ENCODE data around the gene DDAH1.

Gene DDAH1

DNA sequence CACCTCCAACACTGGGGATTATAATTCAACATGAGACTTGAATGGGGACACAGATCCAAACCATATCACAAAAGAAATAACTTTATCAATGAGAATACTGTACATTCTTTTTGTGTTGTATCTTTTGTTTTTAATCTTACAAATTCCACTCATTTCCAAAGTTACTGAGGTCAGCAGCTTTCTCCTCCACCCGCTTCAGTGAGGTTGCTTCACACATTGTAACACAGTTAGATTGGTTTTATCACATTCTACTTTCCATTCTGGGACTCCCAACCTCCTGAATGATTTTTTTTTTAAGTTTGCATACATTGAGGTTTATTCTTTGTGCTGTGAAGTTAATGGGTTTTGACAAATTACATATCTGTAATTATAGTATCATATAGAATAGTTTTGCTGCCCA lies 43.8 kb downstream of the DDAH1 start:
- no peak for TF ChIP-seq EZH2phosphoT487 (IDR thresholded peaks at IDR 0.05; ENCODE audit: borderline replicate concordance)
- TF ChIP-seq, protein P1, sequence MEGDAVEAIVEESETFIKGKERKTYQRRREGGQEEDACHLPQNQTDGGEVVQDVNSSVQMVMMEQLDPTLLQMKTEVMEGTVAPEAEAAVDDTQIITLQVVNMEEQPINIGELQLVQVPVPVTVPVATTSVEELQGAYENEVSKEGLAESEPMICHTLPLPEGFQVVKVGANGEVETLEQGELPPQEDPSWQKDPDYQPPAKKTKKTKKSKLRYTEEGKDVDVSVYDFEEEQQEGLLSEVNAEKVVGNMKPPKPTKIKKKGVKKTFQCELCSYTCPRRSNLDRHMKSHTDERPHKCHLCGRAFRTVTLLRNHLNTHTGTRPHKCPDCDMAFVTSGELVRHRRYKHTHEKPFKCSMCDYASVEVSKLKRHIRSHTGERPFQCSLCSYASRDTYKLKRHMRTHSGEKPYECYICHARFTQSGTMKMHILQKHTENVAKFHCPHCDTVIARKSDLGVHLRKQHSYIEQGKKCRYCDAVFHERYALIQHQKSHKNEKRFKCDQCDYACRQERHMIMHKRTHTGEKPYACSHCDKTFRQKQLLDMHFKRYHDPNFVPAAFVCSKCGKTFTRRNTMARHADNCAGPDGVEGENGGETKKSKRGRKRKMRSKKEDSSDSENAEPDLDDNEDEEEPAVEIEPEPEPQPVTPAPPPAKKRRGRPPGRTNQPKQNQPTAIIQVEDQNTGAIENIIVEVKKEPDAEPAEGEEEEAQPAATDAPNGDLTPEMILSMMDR (conservative IDR thresholded peaks at IDR 0.05; ENCODE audit: low read length): no peak
- Histone ChIP-seq H3K9me3 (ENCODE audit: insufficient read depth, low read depth, low read length) (no peaks in the 10 kb centered on the region), H3K4me3 (ENCODE audit: low read length, poor library complexity, severe bottlenecking) (no peak overlapping the region), H3K4me2 (ENCODE audit: low read depth, low read length, poor library complexity, severe bottlenecking) (no peak overlapping the region), H3F3A (ENCODE audit: low read depth) (no peaks in the 10 kb centered on the region), H3K27me3 (ENCODE audit: insufficient read depth, low read length, poor library complexity, severe bottlenecking) (no peaks in the 10 kb centered on the region), H2AFZ (ENCODE audit: low read length) (no peak overlapping the region), H3K4me1 (ENCODE audit: insufficient read depth, low read length, poor library complexity, severe bottlenecking) (no peaks in the 10 kb centered on the region), H4K20me1 (ENCODE audit: insufficient read depth, low read length, poor library complexity, severe bottlenecking) (no peaks in the 10 kb centered on the region), H3K36me3 (ENCODE audit: insufficient read depth, low read length) (no peaks in the 10 kb centered on the region), H3K9ac (ENCODE audit: low read depth, low read length, poor library complexity, severe bottlenecking) (no peak overlapping the region), H3K79me2 (ENCODE audit: insufficient read depth, low read length) (no peaks in the 10 kb centered on the region), H3K9me2 (replicated peaks; ENCODE audit: low read depth, low read length) (no peaks in the 10 kb centered on the region)

DNA sequence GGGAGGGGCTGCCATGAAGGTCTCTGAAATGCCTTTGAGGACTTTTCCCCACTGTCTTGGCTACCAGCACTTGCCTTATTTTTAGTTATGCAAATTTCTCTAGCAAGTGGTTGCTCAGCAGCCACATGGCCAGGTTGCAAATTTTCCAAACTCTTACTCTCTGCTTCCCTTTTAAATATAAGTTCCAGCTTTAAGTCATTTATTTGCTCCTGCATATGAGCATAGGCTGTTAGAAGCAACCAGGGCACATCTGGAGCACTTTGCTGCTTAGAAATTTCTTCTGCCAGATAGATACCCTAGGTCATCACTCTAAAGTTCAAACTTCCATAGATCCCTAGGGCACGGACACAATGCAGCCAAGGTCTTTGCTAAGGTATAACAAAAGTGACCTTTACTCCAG lies 44.8 kb downstream of the DDAH1 start:
- Histone ChIP-seq H3F3A (ENCODE audit: low read depth) (no peaks in the 10 kb centered on the region), H3K4me1 (ENCODE audit: insufficient read depth, low read length, poor library complexity, severe bottlenecking) (no peaks in the 10 kb centered on the region), H3K4me3 (ENCODE audit: low read length, poor library complexity, severe bottlenecking) (no peak overlapping the region), H3K9me3 (ENCODE audit: insufficient read depth, low read depth, low read length) (no peaks in the 10 kb centered on the region), H4K20me1 (ENCODE audit: insufficient read depth, low read length, poor library complexity, severe bottlenecking) (no peaks in the 10 kb centered on the region), H3K36me3 (ENCODE audit: insufficient read depth, low read length) (no peaks in the 10 kb centered on the region), H3K4me2 (ENCODE audit: low read depth, low read length, poor library complexity, severe bottlenecking) (no peak overlapping the region), H3K9me2 (replicated peaks; ENCODE audit: low read depth, low read length) (no peaks in the 10 kb centered on the region), H3K9ac (ENCODE audit: low read depth, low read length, poor library complexity, severe bottlenecking) (no peak overlapping the region), H3K27me3 (ENCODE audit: insufficient read depth, low read length, poor library complexity, severe bottlenecking) (no peaks in the 10 kb centered on the region), H2AFZ (ENCODE audit: low read length) (no peak overlapping the region), H3K79me2 (ENCODE audit: insufficient read depth, low read length) (no peaks in the 10 kb centered on the region)
- TF ChIP-seq, protein P1 (conservative IDR thresholded peaks at IDR 0.05; ENCODE audit: low read length): no peak
- TF ChIP-seq EZH2phosphoT487 (IDR thresholded peaks at IDR 0.05; ENCODE audit: borderline replicate concordance): no peak

DNA sequence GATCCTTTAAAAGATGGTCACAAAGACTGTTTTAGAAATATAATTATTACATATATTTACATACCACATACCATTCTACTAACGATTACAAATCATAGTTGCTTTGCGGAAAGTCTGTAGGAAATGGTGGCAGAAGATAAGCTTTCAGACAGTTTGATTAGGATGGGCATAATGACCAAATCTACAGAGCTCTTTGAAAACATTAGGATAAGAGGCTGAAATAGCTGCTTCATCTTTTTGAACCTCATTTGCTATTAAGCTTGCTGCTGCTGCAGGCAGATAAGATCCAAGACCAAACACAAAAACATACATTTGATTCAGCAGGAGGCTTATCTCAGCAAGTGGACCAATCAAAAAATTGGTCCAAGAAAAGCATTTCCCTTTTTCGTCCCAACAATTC lies 47.1 kb downstream of the DDAH1 start:
- Histone ChIP-seq H3K4me3 (ENCODE audit: low read length, poor library complexity, severe bottlenecking) (no peak overlapping the region), H3K27me3 (ENCODE audit: insufficient read depth, low read length, poor library complexity, severe bottlenecking) (no peaks in the 10 kb centered on the region), H3K9me3 (ENCODE audit: insufficient read depth, low read depth, low read length) (no peaks in the 10 kb centered on the region), H3K4me1 (ENCODE audit: insufficient read depth, low read length, poor library complexity, severe bottlenecking) (no peaks in the 10 kb centered on the region), H3K36me3 (ENCODE audit: insufficient read depth, low read length) (no peaks in the 10 kb centered on the region), H4K20me1 (ENCODE audit: insufficient read depth, low read length, poor library complexity, severe bottlenecking) (no peaks in the 10 kb centered on the region), H3K9me2 (replicated peaks; ENCODE audit: low read depth, low read length) (no peaks in the 10 kb centered on the region), H3K4me2 (ENCODE audit: low read depth, low read length, poor library complexity, severe bottlenecking) (no peak overlapping the region), H2AFZ (ENCODE audit: low read length) (no peak overlapping the region), H3K9ac (ENCODE audit: low read depth, low read length, poor library complexity, severe bottlenecking) (no peak overlapping the region), H3F3A (ENCODE audit: low read depth) (no peaks in the 10 kb centered on the region), H3K79me2 (ENCODE audit: insufficient read depth, low read length) (no peaks in the 10 kb centered on the region)
- TF ChIP-seq EZH2phosphoT487 (IDR thresholded peaks at IDR 0.05; ENCODE audit: borderline replicate concordance): no peak
- TF ChIP-seq, protein P1 (conservative IDR thresholded peaks at IDR 0.05; ENCODE audit: low read length): no peak
